CD4-positive, alpha-beta memory T cell (primary cell): ENCODE results near the gene PTGDS. TPM values are rescaled to one million over a fixed set of nuclear protein-coding genes. Genes with fewer than 3 reads are reported as not detected.

Source experiments
- CTCF ChIA-PET: fragments of 350-600 bp; sonication (Branson Sonifier 250); formaldehyde crosslinking; loops from one replicate; lab custom pipeline; 2021; ENCODE audit warnings: inconsistent platforms; ENCODE audit not compliant: partially characterized antibody; lab: Charles Lee
- POLR2A ChIA-PET: fragments of 350-600 bp; sonication (Branson Sonifier 250); formaldehyde crosslinking; loops from one replicate; lab custom pipeline; 2021; ENCODE audit not compliant: partially characterized antibody; lab: Charles Lee
- DNase-seq, 5 donors: peaks; one replicate each; pipeline versions ENCODE4 v3.0.0 to v3.0.0-alpha.2; 2020 to 2022; ENCODE audit warnings: mixed read lengths in 1 of 5
- H3K27ac ChIP-seq: one replicate; pipeline ENCODE4 v1.7.0; 2013; ENCODE audit warnings: low read depth, low read length
- H3K27me3 ChIP-seq: 2 replicates; pipeline ENCODE4 v1.7.0; 2013; ENCODE audit warnings: mild to moderate bottlenecking, low read length, moderate library complexity; ENCODE audit not compliant: insufficient read depth
- H3K36me3 ChIP-seq: 2 replicates; pipeline ENCODE4 v1.7.0; 2013; ENCODE audit warnings: mild to moderate bottlenecking, low read length, moderate library complexity; ENCODE audit not compliant: insufficient read depth
- H3K4me1 ChIP-seq: 2 replicates; pipeline ENCODE4 v1.7.0; 2013; ENCODE audit warnings: mild to moderate bottlenecking, low read length, moderate library complexity; ENCODE audit not compliant: insufficient read depth
- H3K4me3 ChIP-seq, 2 donors: one replicate each; pipeline ENCODE4 v1.7.0; 2013; ENCODE audit warnings: low read length in 2 of 2, mild to moderate bottlenecking in 1 of 2
- H3K9me3 ChIP-seq, 2 donors: one replicate each; pipeline ENCODE4 v1.7.0; 2013; ENCODE audit warnings: low read length in 2 of 2, control low read depth in 1 of 2; ENCODE audit not compliant: control insufficient read depth in 1 of 2
- H3K27ac Mint-ChIP-seq, 7 donors: one replicate each; pipeline ENCODE4 v1.8.0; 2020 to 2021; ENCODE audit warnings: mixed read lengths in 7 of 7, mild to moderate bottlenecking in 6 of 7, inconsistent platforms in 3 of 7, moderate library complexity in 3 of 7
- H3K27me3 Mint-ChIP-seq, 2 donors: one replicate each; pipeline ENCODE4 v1.8.0; 2020 to 2021; ENCODE audit warnings: mixed read lengths in 2 of 2
- H3K36me3 Mint-ChIP-seq, 2 donors: one replicate each; pipeline ENCODE4 v1.8.0; 2020 to 2021; ENCODE audit warnings: mixed read lengths in 2 of 2, inconsistent platforms in 1 of 2, mild to moderate bottlenecking in 1 of 2
- H3K4me1 Mint-ChIP-seq, 4 donors: one replicate each; pipeline ENCODE4 v1.8.0; 2020 to 2021; ENCODE audit warnings: mixed read lengths in 4 of 4, mild to moderate bottlenecking in 1 of 4
- H3K4me3 Mint-ChIP-seq, 8 donors: one replicate each; pipeline ENCODE4 v1.8.0; 2020 to 2021; ENCODE audit warnings: mixed read lengths in 8 of 8, mild to moderate bottlenecking in 7 of 8, moderate library complexity in 6 of 8, inconsistent platforms in 3 of 8
- H3K9me3 Mint-ChIP-seq, 8 donors: one replicate each; pipeline ENCODE4 v1.8.0; 2020 to 2021; ENCODE audit warnings: mixed read lengths in 8 of 8, mild to moderate bottlenecking in 5 of 8, inconsistent platforms in 3 of 8, moderate library complexity in 1 of 8
- intact Hi-C: fragments of 100-400 bp; cut with micrococcal nuclease; formaldehyde crosslinking; loops from one replicate; pipeline ENCODE4 v1.15.1; 2023
- polyA plus RNA-seq, 2 donors: library from polyadenylated mRNA; unstranded; fragments of 300-500 nt; fragmentation: Illumina TruSeq; gene quantifications; one replicate each; pipeline ENCODE4 v1.2.3, GENCODE V29; 2021
- total RNA-seq, 2 experiments: library from RNA; stranded (reverse); gene quantifications; one replicate each; pipeline ENCODE4 v1.2.3, GENCODE V29; 2021

Gene PTGDS
- total and polyA plus RNA-seq, 4 experiments from 2014 or later: 1.7 to 5.1 (median 4.3) TPM

DNA sequence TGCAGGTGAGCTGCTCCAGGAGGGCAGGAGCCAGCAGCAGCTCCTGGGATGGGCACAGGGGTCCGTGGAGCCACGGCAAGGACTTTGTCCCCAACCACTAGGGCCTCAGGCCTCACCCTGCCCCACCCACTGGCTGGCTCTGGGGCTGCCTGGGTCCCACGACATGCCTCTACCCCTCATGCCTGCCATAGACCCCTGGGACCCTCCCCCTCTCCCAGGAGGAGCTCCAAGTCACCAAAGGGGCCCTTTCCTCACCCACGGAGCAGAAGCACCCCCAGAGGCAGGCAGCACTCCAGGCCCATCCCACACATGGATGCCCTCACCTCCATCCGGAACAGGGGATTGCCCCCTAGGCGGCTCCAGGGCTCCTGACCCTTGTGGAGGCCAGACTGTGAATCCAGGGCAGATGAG lies 44.3 kb downstream of the PTGDS start:
- H3K36me3 Mint-ChIP-seq: peaks cover 5 to 12% of the 10 kb centered on the region in 2 donors
- Histone ChIP-seq H3K9me3 (no peaks in the 10 kb centered on the region), H3K36me3 (no peaks in the 10 kb centered on the region), H3K4me1 (peaks cover 14% of the 10 kb centered on the region), H3K4me3 (no peak overlapping the region), H3K27me3 (no peaks in the 10 kb centered on the region), H3K27ac (peak overlapping the region; percentile 15)
- peak overlapping the region in 4 of 7 donors; percentile 66 to 89 (median 80) for H3K27ac Mint-ChIP-seq
- ChIA-PET CTCF (interaction anchor here (0.8 to 1.6 kb wide), 7 partner anchors 8 to 202 kb away, joined by 3 to 10 read pairs (median 3); no protein-coding TSS in a partner anchor), POLR2A (interaction anchor here (0.9 to 2.2 kb wide), 5 partner anchors 10 to 49 kb away, joined by 3 to 10 read pairs (median 5); partner anchors contain the start of genes CLIC3, FUT7 and SAPCD2)
- intact Hi-C loops: loop anchor here (10.0 kb wide), 1 partner anchor 47 kb away; the partner anchor contains the start of gene PTGDS
- peaks cover 1 to 12% (median 5%) of the 10 kb centered on the region in 4 donors for H3K4me1 Mint-ChIP-seq
- H3K9me3 Mint-ChIP-seq: peaks cover 0 to 3% (median 0%) of the 10 kb centered on the region in 8 donors
- H3K27me3 Mint-ChIP-seq: no peaks in the 10 kb centered on the region
- no peak for DNase-seq
- no peak overlapping the region for H3K4me3 Mint-ChIP-seq

- Histone ChIP-seq H3K36me3 (no peaks in the 10 kb centered on the region), H3K27ac (peak overlapping the region; percentile 15), H3K27me3 (no peaks in the 10 kb centered on the region), H3K9me3 (no peaks in the 10 kb centered on the region), H3K4me1 (peaks cover 20% of the 10 kb centered on the region), H3K4me3 (no peak overlapping the region)
- Mint-ChIP-seq H3K36me3 (peaks cover 5 to 8% of the 10 kb centered on the region in 2 donors), H3K9me3 (peaks cover 0 to 3% (median 0%) of the 10 kb centered on the region in 8 donors), H3K4me1 (peaks cover 1 to 16% (median 8%) of the 10 kb centered on the region in 4 donors), H3K27me3 (no peaks in the 10 kb centered on the region), H3K27ac (peak overlapping the region; percentile 15 to 89 (median 79)), H3K4me3 (peak overlapping the region in 1 of 8 donors; percentile 72)
- POLR2A ChIA-PET: interaction anchor here (1.2 to 2.2 kb wide), 4 partner anchors 10 to 48 kb away, joined by 4 to 10 read pairs (median 6); partner anchors contain the start of genes CLIC3, FUT7 and SAPCD2
- peak; percentile 60 to 83 (median 63) for DNase-seq
- CTCF ChIA-PET: interaction anchor here (1.2 to 1.6 kb wide), 4 partner anchors 13 to 202 kb away, joined by 3 to 4 read pairs (median 3); no protein-coding TSS in a partner anchor
- intact Hi-C loops: loop anchor here (10.0 kb wide), 1 partner anchor 47 kb away; the partner anchor contains the start of gene PTGDS
Measured at GRCh38 chr9:137021979-137022661, 44.8 kb downstream of the PTGDS start.

DNA sequence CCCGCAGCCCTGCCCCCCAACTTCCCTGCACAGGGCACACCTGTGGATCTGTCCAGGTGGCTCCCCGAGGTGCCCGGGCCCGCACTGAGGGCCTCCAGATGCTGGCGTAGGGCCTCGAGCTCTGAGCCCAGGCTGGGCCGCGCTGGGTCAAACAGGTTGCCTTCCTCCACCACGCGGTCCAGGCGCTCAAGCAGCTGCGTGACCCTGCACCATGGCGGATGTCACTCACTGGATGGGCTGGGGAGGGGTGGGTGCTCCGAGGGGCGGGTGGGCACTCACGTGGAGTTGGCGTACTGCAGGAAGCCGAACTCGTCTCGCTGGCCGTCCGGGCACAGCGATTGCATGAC lies 45.3 kb downstream of the PTGDS start:
- Histone ChIP-seq H3K9me3 (no peaks in the 10 kb centered on the region), H3K27me3 (no peaks in the 10 kb centered on the region), H3K36me3 (no peaks in the 10 kb centered on the region), H3K27ac (no peak overlapping the region), H3K4me3 (no peak overlapping the region), H3K4me1 (peaks cover 24% of the 10 kb centered on the region)
- H3K9me3 Mint-ChIP-seq: peaks cover 0 to 3% (median 0%) of the 10 kb centered on the region in 8 donors
- no peak for DNase-seq
- ChIA-PET CTCF (interaction anchor here (1.6 kb wide), 1 partner anchor 12 kb away, joined by 4 read pairs; no protein-coding TSS in a partner anchor), POLR2A (interaction anchor here (1.8 to 2.2 kb wide), 3 partner anchors 9 to 26 kb away, joined by 5 to 10 read pairs (median 8); partner anchors contain the start of genes CLIC3 and FUT7)
- H3K4me3 Mint-ChIP-seq: no peak overlapping the region
- H3K36me3 Mint-ChIP-seq: peaks cover 5 to 8% of the 10 kb centered on the region in 2 donors
- H3K4me1 Mint-ChIP-seq: peaks cover 1 to 20% (median 11%) of the 10 kb centered on the region in 4 donors
- no peaks in the 10 kb centered on the region for H3K27me3 Mint-ChIP-seq
- intact Hi-C loops: loop anchor here (10.0 kb wide), 1 partner anchor 48 kb away; the partner anchor contains the start of gene PTGDS
- H3K27ac Mint-ChIP-seq: no peak overlapping the region

DNA sequence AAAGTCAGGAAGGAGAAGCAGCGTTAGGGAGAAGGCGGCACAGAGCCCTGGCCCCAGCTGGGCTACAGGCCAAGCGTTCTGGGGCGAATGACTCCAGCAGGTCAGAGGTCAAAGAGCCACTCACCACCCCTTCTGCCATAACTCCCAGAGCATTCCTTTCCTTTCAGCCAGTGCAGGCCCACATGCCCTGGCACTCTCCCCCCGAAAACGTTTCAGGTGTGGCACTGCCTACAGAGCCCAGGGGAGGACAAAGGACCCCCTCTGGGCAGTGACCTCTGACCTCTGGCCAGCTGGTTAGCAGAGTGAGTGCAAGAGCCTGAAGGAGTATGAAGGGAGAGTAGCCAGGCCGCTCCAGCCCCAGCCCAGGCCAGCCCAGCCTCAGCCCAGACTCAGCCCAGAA lies 45.9 kb downstream of the PTGDS start:
- peak overlapping the region in 1 of 7 donors; percentile 48 for H3K27ac Mint-ChIP-seq
- Histone ChIP-seq H3K4me3 (no peak overlapping the region), H3K9me3 (no peaks in the 10 kb centered on the region), H3K27ac (no peak overlapping the region), H3K27me3 (no peaks in the 10 kb centered on the region), H3K4me1 (peaks cover 24% of the 10 kb centered on the region), H3K36me3 (no peaks in the 10 kb centered on the region)
- H3K4me1 Mint-ChIP-seq: peaks cover 1 to 20% (median 11%) of the 10 kb centered on the region in 4 donors
- no peaks in the 10 kb centered on the region for H3K27me3 Mint-ChIP-seq
- peaks cover 0 to 3% (median 0%) of the 10 kb centered on the region in 8 donors for H3K9me3 Mint-ChIP-seq
- no peak overlapping the region for H3K4me3 Mint-ChIP-seq
- ChIA-PET POLR2A (no interaction called here), CTCF (interaction anchor here (1.6 to 4.4 kb wide), 2 partner anchors 12 kb away, joined by 4 to 43 read pairs; no protein-coding TSS in a partner anchor)
- intact Hi-C loops: loop anchor here (10.0 kb wide), 1 partner anchor 48 kb away; the partner anchor contains the start of gene PTGDS
- H3K36me3 Mint-ChIP-seq: peaks cover 5 to 8% of the 10 kb centered on the region in 2 donors
- no peak for DNase-seq

GRCh38 chr9:137023583-137023991 lies 46.3 kb downstream of the PTGDS start:
- no peak overlapping the region for H3K27ac Mint-ChIP-seq
- H3K9me3 ChIP-seq: no peaks in the 10 kb centered on the region

GRCh38 chr9:137025517-137025966 lies 48.2 kb downstream of the PTGDS start:
- Histone ChIP-seq H3K27me3 (no peaks in the 10 kb centered on the region), H3K36me3 (no peaks in the 10 kb centered on the region), H3K27ac (peak overlapping the region; percentile 2), H3K4me3 (no peak overlapping the region), H3K4me1 (peaks cover 46% of the 10 kb centered on the region), H3K9me3 (no peaks in the 10 kb centered on the region)
- H3K4me3 Mint-ChIP-seq: no peak overlapping the region
- H3K4me1 Mint-ChIP-seq: peaks cover 11 to 36% (median 22%) of the 10 kb centered on the region in 4 donors
- intact Hi-C loops: loop anchor here (10.0 kb wide), 1 partner anchor 51 kb away; the partner anchor contains the start of gene PTGDS
- POLR2A ChIA-PET: interaction anchor here (1.1 to 8.2 kb wide), 3 partner anchors 9 to 34 kb away, joined by 3 to 52 read pairs (median 18); partner anchors contain the start of gene PAXX
- no peak for DNase-seq
- H3K9me3 Mint-ChIP-seq: peaks cover 0 to 3% (median 0%) of the 10 kb centered on the region in 8 donors
- H3K27ac Mint-ChIP-seq: no peak overlapping the region
- H3K36me3 Mint-ChIP-seq: peaks cover 3 to 5% of the 10 kb centered on the region in 2 donors
- no peaks in the 10 kb centered on the region for H3K27me3 Mint-ChIP-seq
- CTCF ChIA-PET: interaction anchor here (0.8 to 4.4 kb wide), 6 partner anchors 10 to 184 kb away, joined by 3 to 43 read pairs (median 5); partner anchors contain the start of gene AJM1

More at GRCh38 chr9:137023583-137023991, 46.3 kb downstream of the PTGDS start:
- H3K4me3 Mint-ChIP-seq: no peak overlapping the region
- peaks cover 0 to 3% (median 0%) of the 10 kb centered on the region in 8 donors for H3K9me3 Mint-ChIP-seq
- ChIA-PET CTCF (interaction anchor here (4.4 kb wide), 1 partner anchor 12 kb away, joined by 43 read pairs; no protein-coding TSS in a partner anchor), POLR2A (no interaction called here)
- intact Hi-C loops: loop anchor here (10.0 kb wide), 1 partner anchor 49 kb away; the partner anchor contains the start of gene PTGDS
- H3K4me1 Mint-ChIP-seq: peaks cover 1 to 20% (median 11%) of the 10 kb centered on the region in 4 donors
- Histone ChIP-seq H3K36me3 (no peaks in the 10 kb centered on the region), H3K4me3 (no peak overlapping the region), H3K27me3 (no peaks in the 10 kb centered on the region), H3K27ac (no peak overlapping the region), H3K4me1 (peaks cover 26% of the 10 kb centered on the region)
- no peaks in the 10 kb centered on the region for H3K27me3 Mint-ChIP-seq
- peaks cover 5 to 8% of the 10 kb centered on the region in 2 donors for H3K36me3 Mint-ChIP-seq
- DNase-seq: no peak
